ENCODE data around the gene CDK15.

CDK15 gene

GRCh38 chr2:201880579-201880978 lies 74.2 kb downstream of the CDK15 start:
- DNase-seq: no peak

GRCh38 chr2:201880993-201881611 lies 74.8 kb downstream of the CDK15 start:
- DNase-seq: no peak

DNA sequence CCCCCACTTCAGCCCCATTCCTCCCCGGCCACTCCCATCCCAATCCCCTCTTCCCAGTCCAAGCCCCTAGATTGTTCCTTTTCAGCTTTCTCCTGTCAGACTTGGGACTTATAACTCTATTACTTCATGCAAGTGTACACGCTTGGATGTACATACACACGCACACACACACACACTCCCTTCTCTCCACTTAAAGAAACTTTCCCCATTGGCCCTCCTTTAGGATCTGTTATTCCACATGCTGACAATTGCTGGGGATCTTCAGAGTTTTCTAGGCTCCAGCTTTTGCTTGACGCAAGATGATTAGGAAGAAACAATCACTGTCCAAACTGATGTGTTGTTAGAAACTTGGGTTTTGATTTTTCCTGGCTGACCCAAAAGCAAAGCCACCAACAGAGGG lies 75.4 kb downstream of the CDK15 start:
- DNase-seq: no peak

DNA sequence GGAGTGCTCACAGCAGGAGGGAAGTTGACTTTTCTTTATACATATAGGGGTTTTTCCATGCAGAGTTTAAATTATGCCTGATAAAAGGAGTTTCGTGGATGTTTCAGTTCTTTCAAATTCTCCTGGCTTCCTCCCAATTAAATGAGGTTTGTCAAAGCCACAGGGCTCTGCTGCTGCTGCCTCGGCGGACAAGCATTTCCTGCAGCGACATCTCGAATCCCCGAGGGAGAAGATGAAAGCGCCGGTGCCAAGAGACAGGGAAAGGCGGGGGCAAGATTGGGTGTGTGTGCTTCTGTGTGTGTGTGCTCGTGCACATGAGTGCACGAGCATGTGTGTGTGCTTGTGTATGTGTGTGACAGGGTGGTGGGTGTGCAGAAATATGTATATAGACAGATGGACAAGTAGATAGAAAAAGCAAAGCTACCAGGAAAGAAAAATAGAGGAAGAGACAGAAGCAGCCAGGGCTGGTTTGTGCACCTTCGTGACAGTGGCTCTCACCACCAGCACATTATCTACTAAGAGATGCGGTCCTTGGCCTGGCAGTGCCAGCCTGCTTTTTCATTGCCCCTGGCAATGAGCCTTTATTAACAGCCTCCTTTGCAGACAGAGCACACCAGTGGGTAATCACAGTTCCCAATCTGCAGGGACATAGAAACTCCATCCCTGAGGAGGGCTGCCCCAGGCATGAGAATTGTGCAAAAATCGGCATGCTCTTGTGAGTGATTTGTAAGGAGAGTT lies 76.2 kb downstream of the CDK15 start:
- no peak for DNase-seq

DNA sequence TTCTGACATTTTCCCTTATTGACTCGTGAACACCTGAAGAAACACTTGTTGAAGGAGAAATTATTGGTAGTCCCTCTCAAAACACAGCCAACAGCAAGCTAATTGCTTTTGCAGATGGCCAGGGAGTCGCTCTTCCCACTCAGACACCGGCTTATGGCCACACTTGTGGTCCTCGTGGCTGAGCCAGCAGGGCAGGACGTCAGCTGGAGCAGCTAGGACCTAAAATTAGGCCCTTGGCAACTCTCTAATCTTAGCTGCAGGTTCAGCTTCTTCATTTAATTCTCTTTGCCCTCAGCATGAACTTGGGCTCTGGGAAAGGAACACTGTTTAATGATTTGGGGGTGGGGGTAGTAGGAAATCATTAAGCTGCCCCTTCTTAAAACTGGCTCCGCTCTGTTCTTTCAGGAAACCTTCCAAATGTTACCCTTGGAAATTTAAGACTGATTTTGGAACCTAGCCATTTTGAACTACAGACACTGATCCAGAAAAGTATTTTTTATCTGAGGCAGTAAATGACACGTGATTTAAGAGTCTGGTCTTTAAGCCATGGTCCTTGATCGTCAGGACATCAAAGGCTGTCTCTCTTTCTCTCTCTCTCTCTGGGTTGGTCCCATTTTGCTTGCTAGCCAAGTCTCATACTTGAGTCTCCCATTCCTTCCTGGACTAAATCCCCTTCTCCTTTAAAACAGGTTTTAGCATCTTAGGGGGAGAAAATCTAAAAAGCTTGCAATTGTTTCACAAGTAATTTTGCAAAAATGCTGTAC lies 77.5 kb downstream of the CDK15 start:
- no peak for DNase-seq

- DNase-seq: no peak
Measured at GRCh38 chr2:201886504-201886903, 80.2 kb downstream of the CDK15 start.

DNA sequence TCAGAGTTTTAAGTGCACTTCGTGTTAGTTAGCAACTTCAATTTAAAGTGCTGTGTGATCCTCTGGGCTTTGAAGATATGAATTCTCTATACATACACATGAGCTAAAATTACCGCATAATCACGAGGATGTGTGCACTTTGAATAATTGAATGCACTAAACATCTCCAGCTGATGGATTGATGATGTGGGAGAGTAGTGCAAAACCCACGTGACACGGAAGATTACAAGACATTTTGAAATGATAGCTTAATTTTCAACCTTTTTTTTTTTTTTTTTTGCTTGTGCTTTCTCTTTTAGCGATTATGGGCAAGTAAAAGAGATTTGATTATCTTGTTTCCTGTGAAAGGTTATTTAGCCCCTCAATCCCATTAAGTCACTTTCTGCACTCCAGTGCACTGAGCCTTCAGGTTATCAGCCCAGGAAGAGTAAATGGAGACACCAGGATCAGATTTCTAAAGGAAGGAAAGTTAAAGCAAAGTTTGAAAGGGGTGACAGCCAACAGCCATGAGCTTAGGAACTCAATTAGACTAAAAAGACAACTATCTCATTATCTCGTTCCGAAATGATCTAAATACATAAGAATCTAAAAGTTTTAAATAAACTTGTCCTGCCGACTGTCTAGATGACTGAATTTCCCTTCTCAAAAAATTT lies 81.6 kb downstream of the CDK15 start:
- no peak for DNase-seq

DNA sequence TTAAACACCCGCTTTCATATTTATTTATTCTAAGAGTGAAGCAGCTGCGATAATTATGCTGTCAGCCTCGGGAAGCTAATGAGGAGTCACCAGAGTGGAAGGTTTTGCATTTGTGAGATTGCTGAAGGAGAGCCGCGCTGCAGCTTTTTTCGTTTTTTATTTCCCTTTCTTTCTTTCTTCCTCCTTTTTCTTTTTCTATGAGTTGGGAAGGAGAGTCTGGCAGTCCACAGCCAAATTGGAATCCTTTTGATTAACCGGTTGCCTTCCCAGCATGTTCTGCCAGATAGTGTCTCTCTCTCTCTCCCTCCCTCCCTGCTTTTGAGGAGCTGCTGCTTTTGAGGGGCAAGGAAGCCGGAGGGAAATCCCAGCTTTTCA lies 82.1 kb downstream of the CDK15 start:
- no peak for DNase-seq

DNA sequence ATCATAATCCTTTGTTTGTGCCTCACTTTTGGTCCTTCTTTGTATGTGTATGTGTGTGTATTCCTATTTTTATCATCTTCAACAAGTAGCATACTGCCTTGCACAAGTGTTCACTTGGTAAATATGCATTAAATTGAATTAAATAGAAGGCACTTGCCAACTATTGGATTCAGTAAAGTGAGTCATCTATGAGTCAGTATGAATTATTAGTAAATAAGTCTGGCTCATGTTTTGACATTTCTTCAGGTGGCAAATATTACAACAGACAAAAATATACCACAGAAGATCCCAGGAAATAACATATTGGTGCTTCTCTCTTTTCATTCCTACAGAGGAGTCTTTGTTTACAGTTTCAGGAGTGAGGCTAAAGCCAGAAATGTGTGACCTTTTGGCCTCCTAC lies 84.1 kb downstream of the CDK15 start:
- no peak for DNase-seq

DNA sequence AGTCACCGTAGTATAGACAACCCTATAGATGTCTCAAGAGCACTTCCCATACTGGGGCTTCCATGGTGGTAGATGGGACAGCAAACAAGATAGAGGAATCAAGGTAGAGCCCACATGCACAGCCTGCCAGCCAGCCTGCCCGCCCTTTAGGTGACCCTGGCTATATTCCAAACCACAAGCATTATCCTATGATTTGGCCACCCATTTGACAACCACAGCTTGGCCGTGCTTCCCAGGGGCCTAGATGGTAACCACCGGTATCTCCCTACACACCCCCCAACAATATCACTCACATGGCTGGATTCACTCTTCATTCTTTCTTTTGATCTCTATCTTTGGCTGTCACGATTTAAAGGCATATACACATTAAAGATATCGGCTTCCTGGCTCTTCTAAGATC lies 85.3 kb downstream of the CDK15 start:
- DNase-seq: no peak

GRCh38 chr2:201892516-201892915 lies 86.2 kb downstream of the CDK15 start:
- no peak for DNase-seq

DNA sequence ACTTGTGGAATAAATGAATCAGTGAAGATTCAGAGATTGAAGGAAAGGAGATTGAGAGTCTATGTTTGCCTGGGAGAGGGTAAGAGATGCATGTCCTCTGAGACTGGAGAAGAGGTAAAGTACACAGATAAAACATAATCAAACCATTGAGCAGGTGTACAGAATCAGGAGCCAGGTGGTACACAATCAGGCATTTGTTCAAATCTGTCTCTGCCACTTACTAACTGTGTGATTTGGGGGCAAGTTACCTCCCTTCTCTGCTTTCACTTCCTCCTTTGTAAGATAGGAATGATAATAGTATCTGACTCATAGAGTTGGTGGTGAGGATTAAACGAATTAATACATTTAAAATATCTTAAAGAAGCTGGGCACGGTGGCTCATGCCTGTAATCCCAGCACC lies 94.0 kb downstream of the CDK15 start:
- DNase-seq: no peak

DNA sequence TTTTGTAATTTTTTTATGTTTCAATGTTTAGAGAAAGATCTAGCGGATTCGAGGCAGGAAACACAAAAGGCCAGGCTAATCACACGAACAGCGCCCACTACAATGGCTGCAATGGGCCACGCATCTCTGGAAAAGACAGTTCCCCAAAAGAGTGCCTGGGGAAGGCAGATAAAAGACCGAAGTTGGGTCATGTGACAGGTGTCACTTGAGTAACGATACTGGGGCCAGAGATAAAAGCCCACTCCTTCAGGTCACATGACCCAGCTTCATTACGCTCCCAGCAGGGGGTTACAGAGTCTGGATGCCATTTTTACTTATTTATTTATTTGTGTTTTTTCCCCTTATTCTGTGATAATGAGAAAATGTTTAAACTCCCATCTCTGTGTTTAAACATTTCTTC lies 95.4 kb downstream of the CDK15 start:
- DNase-seq: no peak

DNA sequence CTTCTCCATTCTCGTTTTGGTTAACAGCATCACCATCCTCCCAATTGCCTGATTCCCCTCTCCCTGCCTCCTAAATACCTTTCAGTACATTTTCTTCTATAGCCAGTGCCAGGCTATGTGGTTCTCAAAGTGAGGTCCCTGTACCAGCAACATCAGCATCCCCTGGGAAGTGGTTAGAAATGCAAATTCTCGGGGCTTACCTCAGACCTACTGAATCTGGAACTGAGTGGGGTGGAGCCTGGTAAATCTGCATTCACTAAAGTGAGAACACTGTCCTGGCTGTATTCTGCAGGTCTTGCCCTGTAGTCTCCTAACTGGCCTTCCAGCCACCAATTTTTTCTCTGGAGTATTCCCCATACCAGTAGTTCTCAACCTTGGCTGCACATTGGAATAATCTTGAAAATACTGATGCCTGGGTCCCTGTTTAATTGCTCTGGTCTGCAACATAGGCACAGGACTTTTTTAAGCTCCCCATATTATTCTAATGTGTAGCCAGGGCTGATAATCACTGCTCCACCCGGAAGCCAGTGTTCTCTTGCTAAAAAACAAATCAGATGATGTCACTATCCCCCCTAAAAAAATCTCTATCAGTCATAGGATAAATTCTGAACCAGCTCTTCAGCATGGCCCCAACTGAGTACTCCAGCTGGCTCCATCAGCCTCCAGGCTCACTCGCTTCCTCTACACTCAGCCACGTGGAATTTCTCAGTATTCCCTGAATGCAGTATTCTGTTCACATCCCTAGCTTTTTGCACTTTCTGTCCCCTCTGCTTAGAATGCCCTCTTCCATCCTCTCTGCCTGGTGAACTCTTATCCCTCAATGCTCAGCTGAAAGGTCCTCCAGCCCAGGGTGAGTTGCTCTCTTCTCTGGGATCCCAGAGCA lies 98.4 kb downstream of the CDK15 start:
- no peak for DNase-seq

- DNase-seq: no peak
Measured at GRCh38 chr2:201906777-201907562, 100.6 kb downstream of the CDK15 start.

DNA sequence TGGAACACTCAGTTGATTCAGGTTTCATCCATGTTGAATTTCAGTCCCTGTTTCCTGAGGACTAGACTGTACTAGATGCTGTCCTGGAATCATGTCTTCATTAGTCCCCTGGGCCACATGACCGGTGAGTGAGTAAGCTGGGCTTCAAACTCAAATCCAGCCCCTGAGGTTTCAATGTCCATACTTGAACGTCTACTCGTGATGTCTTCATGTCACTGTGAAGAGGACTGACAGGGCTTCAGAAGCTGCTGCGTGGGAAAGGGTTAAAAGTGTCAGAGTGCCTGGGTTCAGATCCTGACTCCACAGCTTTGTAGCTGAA lies 101.2 kb downstream of the CDK15 start:
- no peak for DNase-seq

DNA sequence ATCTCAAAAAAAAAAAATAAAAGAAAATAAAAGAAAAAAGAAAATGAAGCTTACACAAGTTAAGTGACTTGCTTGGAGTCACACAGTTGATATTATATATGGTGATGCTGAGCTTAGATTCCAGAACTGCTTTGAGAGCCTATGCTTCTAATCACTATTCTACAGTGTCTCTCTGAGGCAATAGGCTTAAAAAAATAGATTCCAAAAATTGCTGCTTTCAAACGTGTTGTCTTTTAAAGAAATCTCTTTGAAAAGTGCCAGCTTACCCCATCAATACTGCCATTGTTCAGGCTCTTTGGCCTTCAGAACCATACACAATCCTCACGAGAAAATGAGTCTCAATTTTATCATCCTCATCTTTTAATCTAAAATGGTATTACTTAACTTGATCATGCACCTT lies 102.6 kb downstream of the CDK15 start:
- no peak for DNase-seq

DNA sequence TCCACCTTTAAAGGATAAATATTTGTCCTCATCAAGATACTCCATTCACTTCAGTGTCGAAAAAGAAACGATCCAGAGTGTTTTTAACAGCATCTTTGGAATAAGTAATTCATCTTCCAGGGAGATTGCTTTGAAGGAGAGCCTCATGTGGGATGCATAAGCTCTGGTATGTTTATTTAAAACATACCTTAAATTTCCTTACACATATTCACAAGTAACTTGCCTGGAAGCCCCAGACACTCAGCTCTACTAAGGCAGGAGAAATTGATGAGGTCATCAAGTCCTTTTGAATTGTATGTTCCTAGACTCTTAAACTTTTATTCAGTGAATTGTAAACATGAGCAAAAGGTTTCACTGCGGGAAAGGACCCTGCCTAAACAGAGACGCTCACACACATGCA lies 103.0 kb downstream of the CDK15 start:
- no peak for DNase-seq

GRCh38 chr2:201909961-201910361 lies 103.6 kb downstream of the CDK15 start:
- DNase-seq: no peak

- no peak for DNase-seq
Measured at GRCh38 chr2:201911372-201911771, 105.0 kb downstream of the CDK15 start.

GRCh38 chr2:201913201-201913600 lies 106.9 kb downstream of the CDK15 start:
- DNase-seq: no peak

- DNase-seq: no peak
Measured at GRCh38 chr2:201915446-201915845, 109.1 kb downstream of the CDK15 start.
